Neural progenitor cell (in vitro differentiated cells): Measurements from ENCODE around the gene ZNF324. TPM values are rescaled to one million over a fixed set of nuclear protein-coding genes. Genes with fewer than 3 reads are reported as not detected.

ENCODE experiments used
- DNase-seq: peaks from one replicate; pipeline ENCODE4 v3.0.0-alpha.2; 2016; ENCODE audit warnings: low spot score
- H2AFZ ChIP-seq: fragments of 200-600 bp; sonication (generic); replicated peaks from 2 replicates; pipeline ENCODE4 v1.6.1; 2016; ENCODE audit warnings: antibody characterized with exemption
- H3F3A ChIP-seq: fragments of 200-600 bp; sonication (generic); 2 replicates; pipeline ENCODE4 v1.6.1; 2016; ENCODE audit warnings: antibody characterized with exemption, low read depth
- H3K27ac ChIP-seq: fragments of 200-600 bp; sonication (generic); 2 replicates; pipeline ENCODE4 v1.5.1; 2016; ENCODE audit warnings: mild to moderate bottlenecking
- H3K27me3 ChIP-seq: fragments of 200-600 bp; sonication (generic); 2 replicates; pipeline ENCODE4 v1.6.1; 2016; ENCODE audit warnings: mild to moderate bottlenecking, moderate library complexity
- H3K36me3 ChIP-seq: fragments of 200-600 bp; sonication (generic); 2 replicates; pipeline ENCODE4 v1.5.1; 2016
- H3K4me1 ChIP-seq: fragments of 200-600 bp; sonication (generic); 2 replicates; pipeline ENCODE4 v1.6.1; 2016; ENCODE audit warnings: mixed run types
- H3K4me2 ChIP-seq: fragments of 200-600 bp; sonication (generic); 2 replicates; pipeline ENCODE4 v1.6.1; 2016
- H3K4me3 ChIP-seq: fragments of 200-600 bp; sonication (generic); 2 replicates; pipeline ENCODE4 v1.5.1; 2016
- H3K79me2 ChIP-seq: fragments of 200-600 bp; sonication (generic); 2 replicates; pipeline ENCODE4 v1.6.1; 2016; ENCODE audit warnings: low read depth
- H3K9ac ChIP-seq: fragments of 200-600 bp; sonication (generic); 2 replicates; pipeline ENCODE4 v1.6.1; 2016
- H3K9me3 ChIP-seq: fragments of 200-600 bp; sonication (generic); 2 replicates; pipeline ENCODE4 v1.5.1; 2016; ENCODE audit warnings: low read depth
- H4K20me1 ChIP-seq: fragments of 200-600 bp; sonication (generic); 2 replicates; pipeline ENCODE4 v1.6.1; 2016; ENCODE audit warnings: low read depth
- H3K27ac Mint-ChIP-seq: 3 replicates; pipeline ENCODE4 v1.8.0; 2021; ENCODE audit warnings: mixed read lengths
- H3K27me3 Mint-ChIP-seq: 2 replicates; pipeline ENCODE4 v1.8.0; 2022; ENCODE audit warnings: low read depth, mild to moderate bottlenecking, inconsistent platforms, moderate library complexity, mixed read lengths; ENCODE audit not compliant: insufficient read depth
- H3K36me3 Mint-ChIP-seq: 3 replicates; pipeline ENCODE4 v1.8.0; 2021; ENCODE audit warnings: mixed read lengths
- H3K4me1 Mint-ChIP-seq: 3 replicates; pipeline ENCODE4 v1.8.0; 2021; ENCODE audit warnings: mixed read lengths
- H3K4me3 Mint-ChIP-seq: 3 replicates; pipeline ENCODE4 v1.8.0; 2021; ENCODE audit warnings: mild to moderate bottlenecking, moderate library complexity, mixed read lengths
- H3K9me3 Mint-ChIP-seq: 3 replicates; pipeline ENCODE4 v1.8.0; 2020; ENCODE audit warnings: mixed read lengths
- EZH2 ChIP-seq: fragments of 200-600 bp; sonication (generic); IDR thresholded peaks from 2 replicates; pipeline ENCODE4 v1.6.1; 2017; ENCODE audit warnings: antibody characterized with exemption, mild to moderate bottlenecking, moderate library complexity
- EZH2phosphoT487 ChIP-seq: fragments of 200-600 bp; sonication (generic); IDR thresholded peaks from 2 replicates; pipeline ENCODE4 v1.6.1; 2017; ENCODE audit warnings: antibody characterized with exemption
- total RNA-seq: library from RNA; depleted of rRNA; stranded (reverse); fragments of >200 nt; gene quantifications from 2 replicates; pipeline ENCODE4 v1.2.3, GENCODE V29; 2015; ENCODE audit warnings: low replicate concordance
- TF ChIP-seq, protein P1 (sequence below): fragments of 200-600 bp; sonication (generic); IDR thresholded peaks from 2 replicates; pipeline ENCODE4 v1.5.1; 2017; ENCODE audit warnings: antibody characterized with exemption, mild to moderate bottlenecking

Gene ZNF324
- total RNA-seq, 1 donor from 2014 or later, result 4.2 TPM

DNA sequence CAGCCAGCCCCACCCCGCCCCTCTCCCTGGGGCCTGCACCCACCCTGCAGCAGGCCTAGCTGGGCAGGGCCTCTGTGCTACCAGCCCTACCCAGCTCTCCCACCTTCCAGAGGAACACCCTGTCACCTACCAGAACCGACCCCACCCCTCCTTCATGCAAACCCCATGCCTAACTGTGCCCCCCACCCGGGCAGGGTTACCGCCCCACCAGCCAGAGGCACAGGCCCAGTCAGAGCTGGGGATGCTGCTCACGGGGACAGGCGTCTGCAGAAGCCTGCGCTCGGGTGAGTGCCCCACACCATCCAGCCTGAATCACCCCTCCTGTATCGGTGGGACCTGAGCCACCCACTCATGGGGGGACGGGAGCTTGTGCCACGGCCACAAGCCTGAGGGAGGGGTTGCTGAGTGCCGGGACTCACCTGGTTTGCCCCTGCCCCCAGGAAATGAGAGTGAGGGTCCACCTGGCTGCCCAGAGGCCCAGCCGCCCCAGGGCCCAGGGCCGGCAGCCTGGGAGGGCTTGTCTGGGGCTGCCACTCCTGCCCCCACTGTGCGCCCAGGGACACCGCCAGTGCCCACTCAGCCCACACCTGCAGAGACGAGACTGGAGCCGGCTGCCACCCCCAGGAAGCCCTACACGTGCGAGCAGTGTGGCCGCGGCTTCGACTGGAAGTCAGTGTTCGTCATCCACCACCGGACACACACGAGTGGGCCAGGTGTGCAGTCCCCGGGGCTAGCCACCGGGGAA, 13.0 kb downstream of the ZNF324 start:
- no peaks in the 10 kb centered on the region for H3K9me3 ChIP-seq
- no peaks in the 10 kb centered on the region for H4K20me1 ChIP-seq
- Mint-ChIP-seq H3K9me3 (no peaks in the 10 kb centered on the region), H3K27me3 (peaks cover 5% of the 10 kb centered on the region), H3K36me3 (peaks cover 8% of the 10 kb centered on the region), H3K27ac (no peak overlapping the region), H3K4me3 (no peak overlapping the region), H3K4me1 (peaks cover 10% of the 10 kb centered on the region)
- no peak overlapping the region for H3K4me2 ChIP-seq
- no peaks in the 10 kb centered on the region for H3K79me2 ChIP-seq
- no peak overlapping the region for H3K4me3 ChIP-seq
- TF ChIP-seq EZH2, result no peak
- TF ChIP-seq, protein P1, sequence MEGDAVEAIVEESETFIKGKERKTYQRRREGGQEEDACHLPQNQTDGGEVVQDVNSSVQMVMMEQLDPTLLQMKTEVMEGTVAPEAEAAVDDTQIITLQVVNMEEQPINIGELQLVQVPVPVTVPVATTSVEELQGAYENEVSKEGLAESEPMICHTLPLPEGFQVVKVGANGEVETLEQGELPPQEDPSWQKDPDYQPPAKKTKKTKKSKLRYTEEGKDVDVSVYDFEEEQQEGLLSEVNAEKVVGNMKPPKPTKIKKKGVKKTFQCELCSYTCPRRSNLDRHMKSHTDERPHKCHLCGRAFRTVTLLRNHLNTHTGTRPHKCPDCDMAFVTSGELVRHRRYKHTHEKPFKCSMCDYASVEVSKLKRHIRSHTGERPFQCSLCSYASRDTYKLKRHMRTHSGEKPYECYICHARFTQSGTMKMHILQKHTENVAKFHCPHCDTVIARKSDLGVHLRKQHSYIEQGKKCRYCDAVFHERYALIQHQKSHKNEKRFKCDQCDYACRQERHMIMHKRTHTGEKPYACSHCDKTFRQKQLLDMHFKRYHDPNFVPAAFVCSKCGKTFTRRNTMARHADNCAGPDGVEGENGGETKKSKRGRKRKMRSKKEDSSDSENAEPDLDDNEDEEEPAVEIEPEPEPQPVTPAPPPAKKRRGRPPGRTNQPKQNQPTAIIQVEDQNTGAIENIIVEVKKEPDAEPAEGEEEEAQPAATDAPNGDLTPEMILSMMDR, result no peak
- no peak for TF ChIP-seq EZH2phosphoT487
- no peak overlapping the region for H3K9ac ChIP-seq
- no peaks in the 10 kb centered on the region for H3K27me3 ChIP-seq
- DNase-seq, result no peak
- peaks cover 9% of the 10 kb centered on the region for H3K4me1 ChIP-seq
- H3K36me3 ChIP-seq, result no peaks in the 10 kb centered on the region
- peaks cover 20% of the 10 kb centered on the region for H3F3A ChIP-seq
- H3K27ac ChIP-seq, result no peak overlapping the region
- H2AFZ ChIP-seq, result no peak overlapping the region

DNA sequence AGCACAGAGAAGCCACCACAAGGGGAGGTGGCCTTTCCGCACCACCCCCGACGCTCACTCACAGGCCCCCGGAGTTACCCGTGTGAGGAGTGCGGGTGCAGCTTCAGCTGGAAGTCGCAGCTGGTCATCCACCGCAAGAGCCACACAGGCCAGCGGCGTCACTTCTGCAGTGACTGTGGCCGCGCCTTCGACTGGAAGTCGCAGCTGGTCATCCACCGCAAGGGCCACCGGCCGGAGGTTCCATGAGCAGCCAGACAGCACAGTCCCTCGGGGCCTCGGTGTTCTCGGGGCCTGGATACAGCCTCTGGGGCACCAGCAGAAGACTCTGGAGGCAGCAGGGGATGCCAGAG, 13.6 kb downstream of the ZNF324 start:
- Histone ChIP-seq H2AFZ (no peak overlapping the region), H3K4me3 (no peak overlapping the region), H3K79me2 (no peaks in the 10 kb centered on the region), H4K20me1 (no peaks in the 10 kb centered on the region), H3K9me3 (no peaks in the 10 kb centered on the region), H3K4me2 (no peak overlapping the region), H3K27me3 (no peaks in the 10 kb centered on the region), H3K27ac (no peak overlapping the region), H3K9ac (no peak overlapping the region), H3K36me3 (no peaks in the 10 kb centered on the region), H3K4me1 (peaks cover 6% of the 10 kb centered on the region), H3F3A (peaks cover 15% of the 10 kb centered on the region)
- Mint-ChIP-seq H3K27ac (no peak overlapping the region), H3K9me3 (no peaks in the 10 kb centered on the region), H3K4me1 (peaks cover 6% of the 10 kb centered on the region), H3K27me3 (peaks cover 5% of the 10 kb centered on the region), H3K36me3 (peaks cover 8% of the 10 kb centered on the region), H3K4me3 (no peak overlapping the region)
- TF ChIP-seq EZH2phosphoT487 (no peak), EZH2 (no peak)
- TF ChIP-seq, protein P1, result no peak
- no peak for DNase-seq

DNA sequence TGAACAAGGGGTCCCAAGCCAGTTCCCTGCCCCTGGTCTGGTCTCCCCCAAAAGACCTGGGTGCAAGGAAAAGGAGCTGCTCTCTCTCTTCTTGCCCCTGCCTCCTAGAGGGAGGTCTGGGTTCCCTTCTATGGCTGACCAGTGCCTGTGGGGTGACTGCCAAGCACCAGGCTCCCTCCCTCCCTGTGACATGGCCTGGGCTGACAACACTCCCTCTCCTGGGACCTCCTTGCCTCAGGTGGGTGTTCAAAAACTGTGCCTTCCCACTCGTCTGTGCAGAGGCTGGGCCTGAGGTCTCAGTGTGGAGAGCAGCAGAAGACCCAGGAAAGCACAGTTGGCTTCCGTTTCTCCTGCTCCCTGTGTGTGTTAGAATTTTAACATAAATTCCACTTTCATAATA, 14.0 kb downstream of the ZNF324 start:
- Histone ChIP-seq H3K79me2 (no peaks in the 10 kb centered on the region), H3F3A (peaks cover 11% of the 10 kb centered on the region), H4K20me1 (no peaks in the 10 kb centered on the region), H3K4me2 (no peak overlapping the region), H2AFZ (no peak overlapping the region), H3K27ac (no peak overlapping the region), H3K36me3 (no peaks in the 10 kb centered on the region), H3K9me3 (no peaks in the 10 kb centered on the region), H3K9ac (no peak overlapping the region), H3K27me3 (no peaks in the 10 kb centered on the region), H3K4me3 (no peak overlapping the region), H3K4me1 (peaks cover 6% of the 10 kb centered on the region)
- DNase-seq, result no peak
- H3K36me3 Mint-ChIP-seq, result peaks cover 8% of the 10 kb centered on the region
- H3K27ac Mint-ChIP-seq, result no peak overlapping the region
- H3K4me3 Mint-ChIP-seq, result no peak overlapping the region
- H3K4me1 Mint-ChIP-seq, result peaks cover 6% of the 10 kb centered on the region
- TF ChIP-seq EZH2 (no peak), EZH2phosphoT487 (no peak)
- TF ChIP-seq, protein P1, result no peak
- no peaks in the 10 kb centered on the region for H3K9me3 Mint-ChIP-seq
- peaks cover 2% of the 10 kb centered on the region for H3K27me3 Mint-ChIP-seq
